ENCODE measurements around the gene SENP6.

- TF ChIP-seq, protein P1, sequence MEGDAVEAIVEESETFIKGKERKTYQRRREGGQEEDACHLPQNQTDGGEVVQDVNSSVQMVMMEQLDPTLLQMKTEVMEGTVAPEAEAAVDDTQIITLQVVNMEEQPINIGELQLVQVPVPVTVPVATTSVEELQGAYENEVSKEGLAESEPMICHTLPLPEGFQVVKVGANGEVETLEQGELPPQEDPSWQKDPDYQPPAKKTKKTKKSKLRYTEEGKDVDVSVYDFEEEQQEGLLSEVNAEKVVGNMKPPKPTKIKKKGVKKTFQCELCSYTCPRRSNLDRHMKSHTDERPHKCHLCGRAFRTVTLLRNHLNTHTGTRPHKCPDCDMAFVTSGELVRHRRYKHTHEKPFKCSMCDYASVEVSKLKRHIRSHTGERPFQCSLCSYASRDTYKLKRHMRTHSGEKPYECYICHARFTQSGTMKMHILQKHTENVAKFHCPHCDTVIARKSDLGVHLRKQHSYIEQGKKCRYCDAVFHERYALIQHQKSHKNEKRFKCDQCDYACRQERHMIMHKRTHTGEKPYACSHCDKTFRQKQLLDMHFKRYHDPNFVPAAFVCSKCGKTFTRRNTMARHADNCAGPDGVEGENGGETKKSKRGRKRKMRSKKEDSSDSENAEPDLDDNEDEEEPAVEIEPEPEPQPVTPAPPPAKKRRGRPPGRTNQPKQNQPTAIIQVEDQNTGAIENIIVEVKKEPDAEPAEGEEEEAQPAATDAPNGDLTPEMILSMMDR (optimal IDR thresholded peaks at IDR 0.05 in 1 of 3, IDR thresholded peaks at IDR 0.05 in 1 of 3, conservative IDR thresholded peaks at IDR 0.05 in 1 of 3; ENCODE audit: extremely low read depth in 1 of 3, insufficient read depth in 2 of 3, low read length in 3 of 3) = no peak
- no peak for TF ChIP-seq EZH2 (IDR thresholded peaks at IDR 0.05; ENCODE audit: low read length)
Observed at GRCh38 chr6:75762063-75762462, 160.4 kb downstream of the SENP6 start.

Data from keratinocyte (primary cell).